ENCODE results near the gene SLC40A1. TPM values are rescaled to one million over a fixed set of nuclear protein-coding genes. Genes with fewer than 3 reads are reported as not detected.
A peak's percentile ranks its signal among the peaks of the same experiment; 100 is the strongest.

Gene SLC40A1, protein sequence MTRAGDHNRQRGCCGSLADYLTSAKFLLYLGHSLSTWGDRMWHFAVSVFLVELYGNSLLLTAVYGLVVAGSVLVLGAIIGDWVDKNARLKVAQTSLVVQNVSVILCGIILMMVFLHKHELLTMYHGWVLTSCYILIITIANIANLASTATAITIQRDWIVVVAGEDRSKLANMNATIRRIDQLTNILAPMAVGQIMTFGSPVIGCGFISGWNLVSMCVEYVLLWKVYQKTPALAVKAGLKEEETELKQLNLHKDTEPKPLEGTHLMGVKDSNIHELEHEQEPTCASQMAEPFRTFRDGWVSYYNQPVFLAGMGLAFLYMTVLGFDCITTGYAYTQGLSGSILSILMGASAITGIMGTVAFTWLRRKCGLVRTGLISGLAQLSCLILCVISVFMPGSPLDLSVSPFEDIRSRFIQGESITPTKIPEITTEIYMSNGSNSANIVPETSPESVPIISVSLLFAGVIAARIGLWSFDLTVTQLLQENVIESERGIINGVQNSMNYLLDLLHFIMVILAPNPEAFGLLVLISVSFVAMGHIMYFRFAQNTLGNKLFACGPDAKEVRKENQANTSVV
- total RNA-seq = 10 to 100 TPM; 52.3 to 58.7 TPM
- polyA plus RNA-seq (ENCODE audit: insufficient read depth, low read depth, low replicate concordance) = 64.0 TPM
- long read RNA-seq, donor 1, transcript SLC40A1-201 (8 exons, 3,442 nt) = major isoform, 103 of 195 reads
- long read RNA-seq, donor 1, partial matches to known transcripts = 82 of 195 reads
- long read RNA-seq, donor 1, other reads (novel, unspliced or antisense) = 6 of 195 reads
- long read RNA-seq, donor 2, transcript SLC40A1-201 (8 exons, 3,442 nt) = major isoform, 110 of 149 reads
- long read RNA-seq, donor 2, partial matches to known transcripts = 31 of 149 reads
- long read RNA-seq, donor 2, other reads (novel, unspliced or antisense) = 5 of 149 reads

DNA sequence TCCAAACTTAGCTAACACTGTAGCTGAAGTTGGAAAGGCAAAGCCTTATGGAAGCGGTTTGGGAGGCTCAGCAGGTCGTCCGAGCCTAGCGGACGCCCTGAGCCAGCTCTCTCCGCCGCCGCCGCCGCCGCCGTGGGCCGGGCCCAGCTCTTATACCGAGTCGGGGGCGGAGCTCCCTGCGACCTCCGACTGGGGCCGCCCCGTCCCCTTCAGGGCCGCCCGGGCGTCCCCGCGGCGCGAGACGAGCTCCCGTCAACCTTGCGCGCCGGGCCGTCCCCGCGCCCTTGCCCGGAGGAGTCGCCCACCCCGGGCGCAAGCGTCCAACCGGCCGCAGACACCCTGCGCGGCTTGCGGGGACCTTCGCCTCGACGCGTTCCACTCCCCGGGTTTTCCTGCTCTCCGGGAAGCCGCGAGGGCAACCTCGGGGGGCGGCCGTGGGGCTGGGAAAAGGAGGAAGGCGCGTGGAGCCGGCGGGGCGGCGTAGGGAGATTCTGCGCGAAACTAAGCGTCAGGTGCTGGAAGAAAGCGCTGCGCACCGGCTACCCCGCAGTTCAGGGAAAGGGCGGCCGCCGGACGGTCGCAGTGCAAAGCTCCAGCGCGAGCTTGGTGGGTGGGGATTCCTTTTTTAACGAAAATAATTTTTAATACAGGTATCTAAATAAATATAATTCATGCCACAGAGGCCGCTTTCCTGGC is at the start of gene SLC40A1:
TSS of gene SLC40A1 (minus strand) at position 129 of the 696 bp plus-strand sequence. CDS start 326 bp downstream, outside the sequence.
- intact Hi-C loops (cut with DNase I; ENCODE audit: low total_unique reads) = no loop called here
- peaks cover 7% of the 10 kb centered on the region for H3K4me1 ChIP-seq
- H3K4me3 ChIP-seq = peak within 1 kb of the TSS; percentile 75 to 81
- H3K9me3 ChIP-seq = no peaks in the 10 kb centered on the region
- DNase-seq = peak; percentile 86
- TF ChIP-seq, protein P1, sequence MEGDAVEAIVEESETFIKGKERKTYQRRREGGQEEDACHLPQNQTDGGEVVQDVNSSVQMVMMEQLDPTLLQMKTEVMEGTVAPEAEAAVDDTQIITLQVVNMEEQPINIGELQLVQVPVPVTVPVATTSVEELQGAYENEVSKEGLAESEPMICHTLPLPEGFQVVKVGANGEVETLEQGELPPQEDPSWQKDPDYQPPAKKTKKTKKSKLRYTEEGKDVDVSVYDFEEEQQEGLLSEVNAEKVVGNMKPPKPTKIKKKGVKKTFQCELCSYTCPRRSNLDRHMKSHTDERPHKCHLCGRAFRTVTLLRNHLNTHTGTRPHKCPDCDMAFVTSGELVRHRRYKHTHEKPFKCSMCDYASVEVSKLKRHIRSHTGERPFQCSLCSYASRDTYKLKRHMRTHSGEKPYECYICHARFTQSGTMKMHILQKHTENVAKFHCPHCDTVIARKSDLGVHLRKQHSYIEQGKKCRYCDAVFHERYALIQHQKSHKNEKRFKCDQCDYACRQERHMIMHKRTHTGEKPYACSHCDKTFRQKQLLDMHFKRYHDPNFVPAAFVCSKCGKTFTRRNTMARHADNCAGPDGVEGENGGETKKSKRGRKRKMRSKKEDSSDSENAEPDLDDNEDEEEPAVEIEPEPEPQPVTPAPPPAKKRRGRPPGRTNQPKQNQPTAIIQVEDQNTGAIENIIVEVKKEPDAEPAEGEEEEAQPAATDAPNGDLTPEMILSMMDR (IDR thresholded peaks at IDR 0.05) = peak in 1 of 3 experiments; percentile 1
- peak; percentile 18 for TF ChIP-seq POLR2A (IDR thresholded peaks at IDR 0.05)
- H3K27me3 ChIP-seq = no peaks in the 10 kb centered on the region
- peak within 1 kb of the TSS; percentile 87 to 93 for H3K27ac ChIP-seq
- 1% methylated on average over 35 to 52 of the region's 78 CpGs for WGBS, 2 donors
- H3K36me3 ChIP-seq (ENCODE audit: low read depth, missing control alignments) = no peaks in the 10 kb centered on the region

DNA sequence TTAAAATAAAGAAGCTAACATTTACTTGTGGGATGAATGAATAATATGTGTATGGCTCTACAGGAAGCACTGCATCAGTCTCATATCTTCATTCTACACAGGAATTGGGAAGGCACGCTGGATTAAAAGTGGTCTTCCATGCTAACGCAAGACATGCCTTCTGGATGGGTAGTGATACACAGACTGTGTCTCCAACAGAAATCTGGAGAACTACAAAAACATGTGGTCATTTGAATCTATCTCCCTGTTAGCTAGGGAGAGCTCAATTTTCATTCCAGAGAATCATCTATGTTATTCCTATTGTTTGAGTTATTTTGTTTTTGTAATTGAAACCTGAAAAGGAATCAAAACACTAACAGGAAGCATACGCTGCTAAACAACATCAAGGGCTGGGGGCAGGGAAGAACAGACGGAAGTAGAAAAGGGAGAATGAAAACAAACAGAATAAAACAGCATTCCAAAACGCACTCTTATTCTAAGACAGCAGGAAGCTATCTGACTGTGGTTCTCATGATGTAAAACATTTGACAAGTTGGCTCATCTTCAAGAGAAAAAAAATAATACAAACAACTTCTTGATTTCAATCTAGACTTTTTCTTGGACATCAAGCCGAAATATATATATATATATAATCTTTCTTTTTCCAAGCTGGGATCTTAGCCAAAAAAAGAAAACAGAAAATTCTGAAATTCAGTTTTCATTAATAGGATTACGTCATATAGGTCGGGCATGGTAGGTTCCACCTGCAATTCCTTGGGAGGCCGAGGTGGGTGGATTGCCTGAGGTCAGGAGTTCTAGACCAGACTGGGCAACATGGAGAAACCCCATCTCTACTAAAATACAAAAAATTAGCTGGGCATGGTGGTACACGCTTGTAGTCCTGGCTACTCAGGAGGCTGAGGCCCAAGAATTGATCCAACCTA is 49.2 kb upstream of the SLC40A1 start:
- no peaks in the 10 kb centered on the region for H3K4me1 ChIP-seq
- TF ChIP-seq POLR2A (IDR thresholded peaks at IDR 0.05) = no peak
- TF ChIP-seq, protein P1 (IDR thresholded peaks at IDR 0.05) = no peak
- no peaks in the 10 kb centered on the region for H3K27me3 ChIP-seq
- H3K4me3 ChIP-seq = no peak overlapping the region
- DNase-seq = no peak
- no peak overlapping the region for H3K27ac ChIP-seq
- WGBS, 2 donors = 71 to 74% methylated on average over 10 of the region's 10 CpGs
- H3K9me3 ChIP-seq = no peaks in the 10 kb centered on the region
- no peaks in the 10 kb centered on the region for H3K36me3 ChIP-seq (ENCODE audit: low read depth, missing control alignments)
- intact Hi-C loops (cut with DNase I; ENCODE audit: low total_unique reads) = no loop called here

DNA sequence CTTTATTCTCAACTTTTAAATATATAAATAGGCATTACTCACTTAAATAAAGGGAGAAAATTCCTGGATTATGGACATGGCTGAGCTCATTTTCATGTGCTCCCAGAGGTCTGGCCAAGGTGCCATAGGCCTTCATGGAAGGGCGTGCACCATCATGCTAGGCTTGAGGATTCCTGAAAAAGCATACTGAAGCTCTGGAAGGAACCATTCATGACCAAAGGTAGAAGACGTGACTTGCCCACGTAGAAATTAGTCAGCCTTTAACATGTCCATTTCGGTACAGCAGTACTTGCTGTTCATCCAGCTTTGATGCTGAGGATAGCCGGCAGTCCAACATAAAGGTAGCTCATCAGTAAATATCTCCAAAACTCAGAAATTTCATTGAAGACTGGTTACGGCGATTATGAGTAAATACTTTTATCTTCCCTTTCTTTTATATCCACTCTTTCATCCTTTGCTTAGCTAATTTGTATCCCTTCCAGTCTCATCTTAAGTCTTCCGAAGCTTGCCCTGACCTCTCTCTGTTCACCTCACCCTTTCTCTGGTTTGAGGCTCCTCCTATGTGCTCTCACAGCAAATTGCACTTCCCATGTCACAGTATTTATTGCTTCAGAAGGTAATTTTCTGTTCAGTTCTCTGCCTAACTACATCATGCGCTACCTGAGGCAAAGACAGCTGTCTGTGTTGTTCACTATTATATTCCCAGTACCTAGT is 48.4 kb upstream of the SLC40A1 start:
- Histone ChIP-seq H3K27ac (no peak overlapping the region), H3K36me3 (ENCODE audit: low read depth, missing control alignments) (no peaks in the 10 kb centered on the region), H3K9me3 (no peaks in the 10 kb centered on the region), H3K27me3 (no peaks in the 10 kb centered on the region), H3K4me1 (no peaks in the 10 kb centered on the region), H3K4me3 (no peak overlapping the region)
- intact Hi-C loops (cut with DNase I; ENCODE audit: low total_unique reads) = no loop called here
- no peak for DNase-seq
- TF ChIP-seq, protein P1 (IDR thresholded peaks at IDR 0.05) = no peak
- no peak for TF ChIP-seq POLR2A (IDR thresholded peaks at IDR 0.05)
- WGBS, 2 donors = 87 to 89% methylated on average over 9 of the region's 9 CpGs
